Esophagus muscularis mucosa (tissue), 4 donors: ENCODE data around the gene RC3H2. TPM values are rescaled to one million over a fixed set of nuclear protein-coding genes. Genes with fewer than 3 reads are reported as not detected.
A peak's percentile ranks its signal among the peaks of the same experiment; 100 is the strongest.

Source experiments
- DNase-seq: peaks from one replicate; pipeline ENCODE4 v3.0.0-alpha.2; 2017; ENCODE audit errors: extremely low spot score
- H3K27ac ChIP-seq, 4 donors: fragments of 200-600 bp; sonication (generic); replicated peaks in 1 of 4; 1 replicate in 3 of 4; 2 replicates in 1 of 4; pipeline ENCODE4 v1.5.1; 2016 to 2019; ENCODE audit warnings: mild to moderate bottlenecking in 1 of 4
- H3K27me3 ChIP-seq, 4 donors: fragments of 200-600 bp; sonication (generic); one replicate each; pipeline versions ENCODE4 v1.5.1 to v1.6.0; 2016 to 2019
- H3K36me3 ChIP-seq, 4 donors: fragments of 200-600 bp; sonication (generic); one replicate each; pipeline ENCODE4 v1.5.1; 2016 to 2019
- H3K4me1 ChIP-seq, 4 donors: fragments of 200-600 bp; sonication (generic); one replicate each; pipeline ENCODE4 v1.5.1; 2016 to 2019
- H3K4me3 ChIP-seq, 4 donors: fragments of 200-600 bp; sonication (generic); 1 replicate in 2 of 4; 2 replicates in 2 of 4; pipeline ENCODE4 v1.5.1; 2016 to 2019; ENCODE audit warnings: mild to moderate bottlenecking in 4 of 4, moderate library complexity in 1 of 4
- H3K9me3 ChIP-seq, 4 donors: fragments of 200-600 bp; sonication (generic); 1 replicate in 3 of 4; 2 replicates in 1 of 4; pipeline ENCODE4 v1.5.1; 2016 to 2019
- EP300 ChIP-seq: sonication (generic); formaldehyde crosslinking; IDR thresholded peaks from one replicate; pipeline ENCODE4 v1.6.1; 2017; ENCODE audit warnings: antibody characterized with exemption
- POLR2A ChIP-seq: fragments of 450-650 bp; IDR thresholded peaks from one replicate; pipeline ENCODE4 v1.6.1; 2017; ENCODE audit warnings: antibody characterized with exemption, moderate library complexity, mild to moderate bottlenecking, low read depth
- POLR2AphosphoS5 ChIP-seq, 2 donors: sonication (generic); formaldehyde crosslinking; IDR thresholded peaks; one replicate each; pipeline ENCODE4 v1.6.1; 2017; ENCODE audit warnings: antibody characterized with exemption in 2 of 2
- WGBS: methylation state at CpG from one replicate; pipeline ENCODE4 v1.1.5; 2018; 5-methylcytosine and 5-hydroxymethylcytosine counted together
- intact Hi-C: fragments of 100-400 bp; cut with DNase I; formaldehyde crosslinking; loops from one replicate; pipeline ENCODE4 v1.15.1; 2023
- total RNA-seq, 4 donors: library from RNA; depleted of rRNA; stranded (reverse); fragments of >200 nt; gene quantifications; one replicate each; pipeline versions ENCODE4 v1.1.0 to v1.2.1, GENCODE V29; 2016
- TF ChIP-seq, protein P1 (sequence below), 3 experiments: fragments of 200-600 bp in 2 of 3; fragments of 450-650 bp in 1 of 3; sonication (generic) in 2 of 3; IDR thresholded peaks; one replicate each; pipeline ENCODE4 v1.5.1; 2017 to 2019; ENCODE audit warnings: antibody characterized with exemption in 3 of 3, mild to moderate bottlenecking in 2 of 3, moderate library complexity in 1 of 3

The RC3H2 gene
- total RNA-seq, 4 donors from 2014 or later: 40.1 to 58.1 (median 57.8) TPM

DNA sequence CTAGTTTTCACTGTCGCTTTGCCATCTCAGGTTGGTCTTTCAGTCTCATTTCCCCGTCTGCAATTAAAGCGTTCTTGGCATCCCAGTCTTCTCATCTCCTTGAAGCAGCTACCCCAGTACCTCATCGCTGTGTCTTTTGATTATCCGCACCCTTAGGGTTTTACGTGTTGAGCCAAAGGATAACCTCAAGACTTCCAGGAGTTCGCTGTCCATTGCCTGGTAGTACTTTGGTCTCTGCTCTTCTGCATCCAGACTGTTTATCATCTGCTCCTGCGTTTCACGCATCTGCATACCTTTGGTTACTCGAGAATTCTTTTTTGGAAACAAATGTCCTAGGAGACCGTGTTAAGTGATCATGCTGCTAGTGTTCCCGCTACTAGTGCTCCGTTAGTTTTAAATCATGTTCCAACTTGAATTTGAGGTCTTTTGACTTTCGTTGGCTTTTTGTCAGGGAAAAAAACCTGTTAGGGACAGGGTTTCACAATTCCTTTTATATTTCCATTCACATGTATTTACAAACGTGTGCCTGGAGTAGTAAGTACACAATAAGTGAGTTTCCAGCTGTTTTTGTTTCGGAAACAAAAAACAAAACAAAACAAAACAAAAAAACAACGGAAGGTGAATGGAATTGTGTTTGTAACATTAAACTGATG lies 36.5 kb upstream of the RC3H2 start:
- DNase-seq: no peak
- H3K36me3 ChIP-seq: peaks cover 0 to 20% (median 13%) of the 10 kb centered on the region in 4 donors
- TF ChIP-seq, protein P1, sequence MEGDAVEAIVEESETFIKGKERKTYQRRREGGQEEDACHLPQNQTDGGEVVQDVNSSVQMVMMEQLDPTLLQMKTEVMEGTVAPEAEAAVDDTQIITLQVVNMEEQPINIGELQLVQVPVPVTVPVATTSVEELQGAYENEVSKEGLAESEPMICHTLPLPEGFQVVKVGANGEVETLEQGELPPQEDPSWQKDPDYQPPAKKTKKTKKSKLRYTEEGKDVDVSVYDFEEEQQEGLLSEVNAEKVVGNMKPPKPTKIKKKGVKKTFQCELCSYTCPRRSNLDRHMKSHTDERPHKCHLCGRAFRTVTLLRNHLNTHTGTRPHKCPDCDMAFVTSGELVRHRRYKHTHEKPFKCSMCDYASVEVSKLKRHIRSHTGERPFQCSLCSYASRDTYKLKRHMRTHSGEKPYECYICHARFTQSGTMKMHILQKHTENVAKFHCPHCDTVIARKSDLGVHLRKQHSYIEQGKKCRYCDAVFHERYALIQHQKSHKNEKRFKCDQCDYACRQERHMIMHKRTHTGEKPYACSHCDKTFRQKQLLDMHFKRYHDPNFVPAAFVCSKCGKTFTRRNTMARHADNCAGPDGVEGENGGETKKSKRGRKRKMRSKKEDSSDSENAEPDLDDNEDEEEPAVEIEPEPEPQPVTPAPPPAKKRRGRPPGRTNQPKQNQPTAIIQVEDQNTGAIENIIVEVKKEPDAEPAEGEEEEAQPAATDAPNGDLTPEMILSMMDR (IDR thresholded peaks at IDR 0.05): no peak
- TF ChIP-seq POLR2AphosphoS5 (IDR thresholded peaks at IDR 0.05): peak in 1 of 2 donors; percentile 49
- no peaks in the 10 kb centered on the region for H3K27me3 ChIP-seq
- peaks cover 27 to 58% (median 56%) of the 10 kb centered on the region in 4 donors for H3K4me1 ChIP-seq
- intact Hi-C loops: no loop called here
- H3K9me3 ChIP-seq: no peaks in the 10 kb centered on the region
- WGBS: 4% methylated on average over 17 of the region's 17 CpGs
- peak overlapping the region; percentile 73 to 95 (median 90) for H3K4me3 ChIP-seq
- peak overlapping the region; percentile 89 to 98 (median 95) for H3K27ac ChIP-seq

DNA sequence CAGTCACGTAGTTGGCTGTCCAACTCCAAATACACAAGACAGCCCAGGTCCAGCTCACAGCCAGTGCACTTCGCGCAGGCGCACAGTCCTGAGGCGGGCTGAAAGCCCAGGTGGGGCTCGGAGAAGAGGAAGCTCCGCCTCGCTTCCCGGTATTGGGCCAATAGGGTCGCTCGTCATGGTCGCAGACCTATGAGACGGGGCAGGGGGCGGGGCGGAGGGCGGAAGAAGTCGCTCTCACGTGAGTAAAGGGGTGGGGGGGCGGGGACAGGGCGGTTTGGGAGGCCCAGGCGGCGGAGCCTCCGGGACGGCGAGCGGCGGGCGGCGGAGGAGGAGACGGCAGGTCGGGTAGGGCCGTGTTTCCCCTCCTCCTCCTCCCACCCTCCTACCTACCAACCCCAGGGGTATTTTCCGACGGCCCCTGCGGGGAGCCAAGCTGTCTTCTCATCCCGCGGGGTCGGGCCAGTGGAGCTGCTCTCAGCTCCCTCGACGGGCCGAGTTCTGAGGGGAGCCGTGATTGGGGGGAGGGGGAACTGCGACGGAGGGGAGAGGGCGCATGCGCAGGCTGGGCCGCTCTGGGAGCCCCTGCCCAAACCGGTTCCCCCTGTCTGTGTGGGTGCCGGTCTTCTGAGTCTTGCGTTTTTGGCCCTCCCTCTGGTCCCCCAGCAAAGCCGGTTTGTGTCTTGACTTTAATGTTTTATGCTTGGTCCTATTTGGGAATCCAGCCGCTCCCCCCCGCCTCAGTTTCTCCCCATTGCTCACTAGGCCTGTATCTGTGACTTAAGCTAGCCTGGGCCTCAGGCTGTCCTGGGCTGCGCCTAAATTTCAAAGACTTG lies 35.8 kb upstream of the RC3H2 start, which contains the start of gene RABGAP1:
Gene RABGAP1 (plus strand): TSS at position 272 of the 833 bp plus-strand sequence. CDS start 16,040 bp downstream, outside the sequence.
- Histone ChIP-seq H3K4me3 (peak within 1 kb of the TSS; percentile 73 to 95 (median 90)), H3K27ac (peak within 1 kb of the TSS; percentile 89 to 98 (median 95)), H3K9me3 (no peaks in the 10 kb centered on the region), H3K36me3 (peaks cover 0 to 25% (median 18%) of the 10 kb centered on the region in 4 donors), H3K27me3 (no peaks in the 10 kb centered on the region), H3K4me1 (peaks cover 25 to 52% (median 49%) of the 10 kb centered on the region in 4 donors)
- peak; percentile 99 for DNase-seq
- intact Hi-C loops: no loop called here
- 0% methylated on average over 14 of the region's 54 CpGs for WGBS
- TF ChIP-seq POLR2AphosphoS5 (IDR thresholded peaks at IDR 0.05) (peak; percentile 86 to 96), POLR2A (peak; percentile 71)
- TF ChIP-seq, protein P1 (IDR thresholded peaks at IDR 0.05): no peak

DNA sequence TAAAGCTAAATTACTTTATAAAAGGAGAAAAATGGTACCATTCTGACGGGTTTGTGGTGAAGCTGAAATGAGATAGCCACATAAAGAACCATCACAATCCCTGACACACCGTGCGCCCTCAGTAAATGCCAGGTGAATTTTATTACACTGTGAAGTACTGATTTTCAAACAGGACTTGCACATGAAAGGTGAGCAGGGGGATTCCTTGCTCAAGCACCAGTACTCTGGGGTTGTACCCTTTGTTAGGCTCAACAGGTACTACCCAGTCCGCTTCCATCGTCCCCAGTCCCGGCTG lies 35.2 kb upstream of the RC3H2 start:
- Histone ChIP-seq H3K4me1 (peaks cover 19 to 46% (median 43%) of the 10 kb centered on the region in 4 donors), H3K4me3 (peak overlapping the region; percentile 73 to 95 (median 90)), H3K27ac (peak overlapping the region; percentile 67 to 98 (median 92)), H3K9me3 (no peaks in the 10 kb centered on the region), H3K36me3 (peaks cover 0 to 26% (median 18%) of the 10 kb centered on the region in 4 donors), H3K27me3 (no peaks in the 10 kb centered on the region)
- no peak for DNase-seq
- 37% methylated on average over 6 of the region's 6 CpGs for WGBS
- intact Hi-C loops: no loop called here
- no peak for TF ChIP-seq POLR2AphosphoS5 (IDR thresholded peaks at IDR 0.05)
- TF ChIP-seq POLR2A: no peak
- TF ChIP-seq, protein P1 (IDR thresholded peaks at IDR 0.05): no peak
- TF ChIP-seq EP300: no peak

DNA sequence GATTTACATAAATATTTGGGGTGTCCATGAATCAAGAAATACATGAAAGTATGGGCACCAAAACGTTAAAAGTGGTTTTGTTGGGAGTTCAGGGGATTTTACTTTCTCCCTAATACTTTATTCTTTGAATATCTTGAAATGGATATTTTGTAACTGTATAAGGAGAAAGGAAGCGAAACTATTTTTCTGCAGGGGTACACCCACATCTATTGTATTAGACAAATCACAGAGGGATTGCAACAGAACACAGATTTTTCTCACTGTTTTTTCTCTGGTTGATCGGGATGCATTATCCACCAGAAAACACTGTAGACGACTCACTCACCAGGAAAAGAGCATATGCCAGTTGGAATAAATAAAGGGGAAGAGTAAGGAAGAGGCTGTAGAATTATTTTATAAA lies 34.4 kb upstream of the RC3H2 start:
- intact Hi-C loops: no loop called here
- WGBS: 89% methylated on average over 4 of the region's 4 CpGs

More for the DNA sequence above, 34.4 kb upstream of the RC3H2 start:
- TF ChIP-seq EP300: no peak
- TF ChIP-seq, protein P1 (IDR thresholded peaks at IDR 0.05): no peak
- TF ChIP-seq POLR2AphosphoS5 (IDR thresholded peaks at IDR 0.05): no peak
- TF ChIP-seq POLR2A: no peak
- Histone ChIP-seq H3K27ac (no peak overlapping the region), H3K4me3 (no peak overlapping the region), H3K9me3 (no peaks in the 10 kb centered on the region), H3K4me1 (peaks cover 17 to 42% (median 35%) of the 10 kb centered on the region in 4 donors), H3K27me3 (no peaks in the 10 kb centered on the region), H3K36me3 (peaks cover 0 to 28% (median 18%) of the 10 kb centered on the region in 4 donors)
- DNase-seq: no peak
